WTC11 (cell line): ENCODE measurements around the gene CCNL1. TPM values are rescaled to one million over a fixed set of nuclear protein-coding genes. Genes with fewer than 3 reads are reported as not detected.
A peak's percentile ranks its signal among the peaks of the same experiment; 100 is the strongest.

Source experiments
- ATAC-seq: fragments of 200-7000 bp; cut with Tn5 transposase; 2 replicates; pipeline ENCODE4 v1.10.0; 2021; ENCODE audit warnings: mild to moderate bottlenecking, moderate library complexity
- CTCF ChIA-PET: fragments of 300-600 bp; sonication (Branson Sonifier 250); formaldehyde crosslinking; loops from one replicate; lab custom pipeline; 2021; ENCODE audit warnings: antibody characterized with exemption; lab: Charles Lee
- POLR2A ChIA-PET: fragments of 350-600 bp; sonication (Branson Sonifier 250); formaldehyde crosslinking; loops from one replicate; lab custom pipeline; 2021; ENCODE audit warnings: antibody characterized with exemption; lab: Charles Lee
- DNase-seq: peaks from one replicate; pipeline ENCODE4 v3.0.0; 2021; ENCODE audit warnings: low spot score
- H3K27ac Mint-ChIP-seq: 2 replicates; pipeline ENCODE4 v1.8.0; 2021; ENCODE audit warnings: mixed read lengths
- H3K27me3 Mint-ChIP-seq: 2 replicates; pipeline ENCODE4 v1.8.0; 2021; ENCODE audit warnings: low read depth, mild to moderate bottlenecking, moderate library complexity, mixed read lengths
- H3K36me3 Mint-ChIP-seq: 2 replicates; pipeline ENCODE4 v1.8.0; 2021; ENCODE audit warnings: mixed read lengths
- H3K4me1 Mint-ChIP-seq: 2 replicates; pipeline ENCODE4 v1.8.0; 2022; ENCODE audit warnings: mixed read lengths
- H3K4me3 Mint-ChIP-seq: 2 replicates; pipeline ENCODE4 v1.8.0; 2021; ENCODE audit warnings: mild to moderate bottlenecking, moderate library complexity, mixed read lengths
- H3K9me3 Mint-ChIP-seq: 2 replicates; pipeline ENCODE4 v1.8.0; 2021; ENCODE audit warnings: mixed read lengths
- ATF2 ChIP-seq: sonication (generic); formaldehyde crosslinking; IDR thresholded peaks from 2 replicates; pipeline ENCODE4 v1.8.1; 2022; ENCODE audit warnings: low read depth, missing genetic modification reagents, borderline replicate concordance
- E2F1 ChIP-seq: sonication (generic); formaldehyde crosslinking; IDR thresholded peaks from 2 replicates; pipeline ENCODE4 v1.8.0; 2022; ENCODE audit warnings: mild to moderate bottlenecking, missing genetic modification reagents
- FOXP1 ChIP-seq: sonication (generic); formaldehyde crosslinking; IDR thresholded peaks from 2 replicates; pipeline ENCODE4 v1.8.0; 2022; ENCODE audit warnings: missing genetic modification reagents, mild to moderate bottlenecking, moderate library complexity, borderline replicate concordance
- GABPB1 ChIP-seq: sonication (generic); formaldehyde crosslinking; IDR thresholded peaks from 2 replicates; pipeline ENCODE4 v1.8.1; 2023; ENCODE audit warnings: mild to moderate bottlenecking, missing genetic modification reagents
- HMGA2 ChIP-seq: fragments of 250-450 bp; sonication (Bioruptor Pico); IDR thresholded peaks from 2 replicates; pipeline ENCODE4 v1.4.0; 2021; ENCODE audit warnings: mild to moderate bottlenecking, moderate library complexity
- SP1 ChIP-seq: sonication (generic); formaldehyde crosslinking; conservative IDR thresholded peaks from 2 replicates; pipeline ENCODE4 v1.8.1; 2022; ENCODE audit warnings: missing genetic modification reagents
- TP53 ChIP-seq: sonication (generic); formaldehyde crosslinking; IDR thresholded peaks from 2 replicates; pipeline ENCODE4 v1.8.1; 2023; ENCODE audit warnings: mild to moderate bottlenecking, missing genetic modification reagents
- ZNF232 ChIP-seq: sonication (generic); formaldehyde crosslinking; IDR thresholded peaks from 2 replicates; pipeline ENCODE4 v1.8.0; 2022; ENCODE audit warnings: mild to moderate bottlenecking, missing genetic modification reagents
- ZNF281 ChIP-seq: sonication (generic); formaldehyde crosslinking; IDR thresholded peaks from 2 replicates; pipeline ENCODE4 v1.8.0; 2023; ENCODE audit warnings: mild to moderate bottlenecking, missing genetic modification reagents
- ZNF671 ChIP-seq: fragments of 250-450 bp; sonication (Bioruptor Pico); IDR thresholded peaks from 2 replicates; pipeline ENCODE4 v1.8.0; 2021; ENCODE audit warnings: mild to moderate bottlenecking
- total RNA-seq: library from RNA; stranded (reverse); gene quantifications from 3 replicates; pipeline ENCODE4 v1.2.3, GENCODE V29; 2021
- TF ChIP-seq, protein P1 (sequence below): sonication (generic); formaldehyde crosslinking; IDR thresholded peaks from 2 replicates; pipeline ENCODE4 v1.8.1; 2023; ENCODE audit warnings: mild to moderate bottlenecking, missing genetic modification reagents
- TF ChIP-seq, protein P2 (sequence below): fragments of 250-450 bp; sonication (Bioruptor Pico); IDR thresholded peaks from 2 replicates; pipeline ENCODE4 v2.1.2; 2022; ENCODE audit warnings: mild to moderate bottlenecking, moderate library complexity

The CCNL1 gene
- total RNA-seq, 1 experiment from 2014 or later: 79.6 TPM

DNA sequence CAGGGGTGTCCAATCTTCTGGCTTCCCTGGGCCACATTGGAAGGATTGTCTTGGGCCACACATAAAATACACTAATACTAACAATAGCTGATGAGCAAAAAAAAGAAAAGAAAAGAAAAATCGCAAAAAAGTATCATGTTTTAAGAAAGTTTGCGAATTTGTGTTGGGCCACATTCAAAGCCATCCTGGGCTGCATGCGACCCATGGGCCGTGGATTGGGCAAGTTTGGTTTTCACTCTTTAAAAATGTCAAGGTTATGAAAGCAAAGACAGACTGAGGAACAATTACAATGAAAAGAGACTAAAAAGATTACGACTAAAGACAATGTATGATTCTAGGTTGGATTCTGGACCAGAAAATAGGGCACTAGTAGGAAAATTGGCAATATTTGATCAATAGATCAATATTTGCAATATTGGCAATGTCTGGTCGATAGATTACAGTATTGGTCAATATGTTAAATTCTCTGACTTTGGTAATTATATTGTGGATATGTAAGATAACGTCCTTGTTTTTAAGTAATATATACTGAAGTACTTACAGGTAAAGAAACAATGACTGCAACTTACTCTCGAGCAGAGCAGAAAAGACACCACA lies 19.9 kb downstream of the CCNL1 start (continued):
- TF ChIP-seq, protein P1, sequence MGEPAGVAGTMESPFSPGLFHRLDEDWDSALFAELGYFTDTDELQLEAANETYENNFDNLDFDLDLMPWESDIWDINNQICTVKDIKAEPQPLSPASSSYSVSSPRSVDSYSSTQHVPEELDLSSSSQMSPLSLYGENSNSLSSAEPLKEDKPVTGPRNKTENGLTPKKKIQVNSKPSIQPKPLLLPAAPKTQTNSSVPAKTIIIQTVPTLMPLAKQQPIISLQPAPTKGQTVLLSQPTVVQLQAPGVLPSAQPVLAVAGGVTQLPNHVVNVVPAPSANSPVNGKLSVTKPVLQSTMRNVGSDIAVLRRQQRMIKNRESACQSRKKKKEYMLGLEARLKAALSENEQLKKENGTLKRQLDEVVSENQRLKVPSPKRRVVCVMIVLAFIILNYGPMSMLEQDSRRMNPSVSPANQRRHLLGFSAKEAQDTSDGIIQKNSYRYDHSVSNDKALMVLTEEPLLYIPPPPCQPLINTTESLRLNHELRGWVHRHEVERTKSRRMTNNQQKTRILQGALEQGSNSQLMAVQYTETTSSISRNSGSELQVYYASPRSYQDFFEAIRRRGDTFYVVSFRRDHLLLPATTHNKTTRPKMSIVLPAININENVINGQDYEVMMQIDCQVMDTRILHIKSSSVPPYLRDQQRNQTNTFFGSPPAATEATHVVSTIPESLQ (CRISPR knock-in tag): no peak
- no peak for TF ChIP-seq ZNF232 (CRISPR knock-in tag)
- no peak for TF ChIP-seq TP53
- TF ChIP-seq SP1 (CRISPR knock-in tag): no peak
- no peak for TF ChIP-seq ZNF281 (CRISPR knock-in tag)
- TF ChIP-seq, protein P2, sequence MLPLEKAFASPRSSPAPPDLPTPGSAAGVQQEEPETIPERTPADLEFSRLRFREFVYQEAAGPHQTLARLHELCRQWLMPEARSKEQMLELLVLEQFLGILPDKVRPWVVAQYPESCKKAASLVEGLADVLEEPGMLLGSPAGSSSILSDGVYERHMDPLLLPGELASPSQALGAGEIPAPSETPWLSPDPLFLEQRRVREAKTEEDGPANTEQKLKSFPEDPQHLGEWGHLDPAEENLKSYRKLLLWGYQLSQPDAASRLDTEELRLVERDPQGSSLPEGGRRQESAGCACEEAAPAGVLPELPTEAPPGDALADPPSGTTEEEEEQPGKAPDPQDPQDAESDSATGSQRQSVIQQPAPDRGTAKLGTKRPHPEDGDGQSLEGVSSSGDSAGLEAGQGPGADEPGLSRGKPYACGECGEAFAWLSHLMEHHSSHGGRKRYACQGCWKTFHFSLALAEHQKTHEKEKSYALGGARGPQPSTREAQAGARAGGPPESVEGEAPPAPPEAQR (CRISPR knock-in tag): no peak
- no peak for TF ChIP-seq HMGA2 (CRISPR knock-in tag)

- H3K4me3 Mint-ChIP-seq: no peak overlapping the region
- POLR2A ChIA-PET: interaction anchor here (0.6 to 1.1 kb wide), 2 partner anchors 48 to 58 kb away, joined by 4 to 7 read pairs; no protein-coding TSS in a partner anchor
- no peak overlapping the region for H3K27ac Mint-ChIP-seq
- CTCF ChIA-PET: interaction anchor here (0.6 to 2.7 kb wide), 28 partner anchors 9 to 1126 kb away, joined by 3 to 15 read pairs (median 5); partner anchors contain the start of genes CCNL1, SSR3 and TIPARP
- TF ChIP-seq FOXP1 (no peak), GABPB1 (CRISPR knock-in tag) (peak; percentile 72), ATF2 (CRISPR knock-in tag) (no peak), ZNF671 (no peak), E2F1 (CRISPR knock-in tag) (no peak)
- peaks cover 4% of the 10 kb centered on the region; the same call in 1 of the 2 replicates for H3K36me3 Mint-ChIP-seq
- no peaks in the 10 kb centered on the region; the same call in 1 of the 2 replicates for H3K27me3 Mint-ChIP-seq
- no peak for ATAC-seq
- H3K9me3 Mint-ChIP-seq: peaks cover 5% of the 10 kb centered on the region
- DNase-seq: no peak
- H3K4me1 Mint-ChIP-seq: peaks cover 5% of the 10 kb centered on the region; the same call in 1 of the 2 replicates
Measured at GRCh38 chr3:157136647-157137387, 23.1 kb downstream of the CCNL1 start.
